ENCODE measurements around the gene UPF3A. TPM values are rescaled to one million over a fixed set of nuclear protein-coding genes. Genes with fewer than 3 reads are reported as not detected.
"Not testable (repeated sequence)": the region's sequence is repeated elsewhere in the genome, so short reads cannot be mapped to it uniquely, and the experiment has no call there.

Gene UPF3A
- total and polyA plus RNA-seq, 12 donors, result 27.5 to 130 (median 43.2) TPM

DNA sequence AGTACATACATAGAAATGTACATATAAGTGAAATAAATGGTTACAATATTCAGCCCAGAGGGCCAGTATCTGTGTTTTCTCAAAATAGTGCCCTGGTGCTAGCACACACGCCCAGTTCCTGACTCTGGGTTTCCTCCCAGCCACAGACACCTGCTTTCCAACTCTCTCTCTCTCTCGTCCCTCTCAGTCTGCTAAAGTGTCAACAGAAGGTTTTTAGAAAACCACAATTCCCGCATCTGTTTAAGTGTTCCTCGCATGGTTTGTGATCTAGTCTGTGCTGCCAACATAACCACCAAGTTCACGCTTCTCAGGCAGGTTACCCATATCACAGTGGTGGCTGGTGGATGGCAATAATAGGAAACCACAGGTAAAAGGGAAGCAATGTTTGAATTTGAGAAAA is 17.8 kb upstream of the UPF3A start:
- peaks cover 0 to 93% of the 10 kb centered on the region in 2 donors for H3K36me3 ChIP-seq (replicated peaks in 1 of 2)
- DNase-seq, result no peak
- WGBS, 4 donors, result 73 to 86% (median 83%) methylated on average over 5 of the region's 5 CpGs

DNA sequence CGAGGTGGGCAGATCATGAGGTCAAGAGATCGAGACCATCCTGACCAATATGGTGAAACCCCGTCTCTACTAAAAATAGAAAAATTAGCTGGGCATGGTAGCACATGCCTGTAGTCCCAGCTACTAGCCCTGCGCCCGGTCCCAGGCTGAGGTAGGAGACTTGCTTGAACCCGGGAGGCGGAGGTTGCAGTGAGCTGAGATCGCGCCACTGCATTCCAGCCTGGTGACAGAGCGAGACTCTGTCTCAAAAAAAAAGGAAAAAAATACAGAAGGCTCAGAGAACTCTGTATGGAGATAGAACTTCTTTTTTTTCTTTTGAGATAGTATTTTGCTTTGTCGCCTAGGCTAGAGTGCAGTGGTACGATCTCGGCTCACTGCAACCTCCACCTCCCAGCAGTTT is 17.1 kb upstream of the UPF3A start:
- peaks cover 0 to 91% of the 10 kb centered on the region in 2 donors for H3K36me3 ChIP-seq (replicated peaks in 1 of 2)

More for the DNA sequence above, 17.8 kb upstream of the UPF3A start:
- TF ChIP-seq POLR2A (IDR thresholded peaks at IDR 0.05), result no peak
- TF ChIP-seq, protein P1, sequence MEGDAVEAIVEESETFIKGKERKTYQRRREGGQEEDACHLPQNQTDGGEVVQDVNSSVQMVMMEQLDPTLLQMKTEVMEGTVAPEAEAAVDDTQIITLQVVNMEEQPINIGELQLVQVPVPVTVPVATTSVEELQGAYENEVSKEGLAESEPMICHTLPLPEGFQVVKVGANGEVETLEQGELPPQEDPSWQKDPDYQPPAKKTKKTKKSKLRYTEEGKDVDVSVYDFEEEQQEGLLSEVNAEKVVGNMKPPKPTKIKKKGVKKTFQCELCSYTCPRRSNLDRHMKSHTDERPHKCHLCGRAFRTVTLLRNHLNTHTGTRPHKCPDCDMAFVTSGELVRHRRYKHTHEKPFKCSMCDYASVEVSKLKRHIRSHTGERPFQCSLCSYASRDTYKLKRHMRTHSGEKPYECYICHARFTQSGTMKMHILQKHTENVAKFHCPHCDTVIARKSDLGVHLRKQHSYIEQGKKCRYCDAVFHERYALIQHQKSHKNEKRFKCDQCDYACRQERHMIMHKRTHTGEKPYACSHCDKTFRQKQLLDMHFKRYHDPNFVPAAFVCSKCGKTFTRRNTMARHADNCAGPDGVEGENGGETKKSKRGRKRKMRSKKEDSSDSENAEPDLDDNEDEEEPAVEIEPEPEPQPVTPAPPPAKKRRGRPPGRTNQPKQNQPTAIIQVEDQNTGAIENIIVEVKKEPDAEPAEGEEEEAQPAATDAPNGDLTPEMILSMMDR (IDR thresholded peaks at IDR 0.05), result no peak
- H3K4me3 ChIP-seq, result no peak overlapping the region
- no peaks in the 10 kb centered on the region for H3K9me3 ChIP-seq (replicated peaks in 1 of 3)
- H3K27ac ChIP-seq, result no peak overlapping the region
- intact Hi-C loops (cut with DNase I), result no loop called here
- no peaks in the 10 kb centered on the region for H3K4me1 ChIP-seq (replicated peaks in 1 of 2)
- H3K27me3 ChIP-seq, result no peaks in the 10 kb centered on the region

DNA sequence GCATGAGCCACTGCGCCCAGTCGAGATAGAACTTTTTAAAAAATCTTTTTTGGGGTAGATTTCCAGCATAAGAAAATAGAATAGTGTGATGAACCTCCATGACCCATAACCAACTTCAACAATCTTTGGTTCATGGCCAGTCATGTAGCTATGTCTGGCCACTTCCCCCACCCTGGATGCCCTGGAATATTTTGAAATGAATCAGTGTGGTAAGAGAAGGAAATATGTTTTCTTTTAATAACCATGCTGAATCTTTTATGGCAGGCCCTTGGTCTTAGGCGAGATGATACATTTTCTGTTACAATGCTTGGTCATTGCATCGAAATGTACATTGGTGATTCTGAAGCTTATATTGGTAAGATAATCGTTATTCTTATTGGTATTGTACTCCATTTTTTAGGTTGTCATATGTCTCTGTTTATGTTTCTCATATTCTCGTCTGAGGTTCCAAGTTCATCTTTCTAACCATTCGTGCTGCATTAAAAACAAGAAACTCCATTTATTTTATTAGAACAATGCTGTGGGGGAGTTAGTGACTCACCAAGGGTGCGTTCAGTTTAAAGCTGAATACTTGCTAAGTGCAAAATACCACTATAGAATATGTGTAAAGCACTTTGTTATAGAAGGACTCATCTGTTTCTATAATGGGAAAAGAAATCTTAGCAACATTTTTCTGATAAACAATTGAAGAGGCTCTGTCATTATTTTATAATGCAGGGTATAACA is 16.4 kb upstream of the UPF3A start:
- WGBS, 4 donors, result 87 to 92% (median 89%) methylated on average over 8 of the region's 8 CpGs
- intact Hi-C loops (cut with DNase I), result no loop called here
- TF ChIP-seq, protein P1 (IDR thresholded peaks at IDR 0.05), result no peak
- no peak for TF ChIP-seq POLR2A (IDR thresholded peaks at IDR 0.05)
- H3K9me3 ChIP-seq (replicated peaks in 1 of 3), result no peaks in the 10 kb centered on the region
- no peak overlapping the region for H3K4me3 ChIP-seq
- no peaks in the 10 kb centered on the region for H3K4me1 ChIP-seq (replicated peaks in 1 of 2)
- H3K27me3 ChIP-seq, result no peaks in the 10 kb centered on the region
- peaks cover 0 to 87% of the 10 kb centered on the region in 2 donors for H3K36me3 ChIP-seq (replicated peaks in 1 of 2)
- DNase-seq, result no peak
- no peak overlapping the region for H3K27ac ChIP-seq

More for the DNA sequence above, 17.1 kb upstream of the UPF3A start:
- intact Hi-C loops (cut with DNase I); H3K4me3 ChIP-seq; H3K27ac ChIP-seq; H3K4me1 ChIP-seq (replicated peaks in 1 of 2); H3K9me3 ChIP-seq (replicated peaks in 1 of 3); DNase-seq; H3K27me3 ChIP-seq: not testable (repeated sequence)
- WGBS, 4 donors, result 95 to 98% (median 97%) methylated on average over 13 of the region's 13 CpGs

DNA sequence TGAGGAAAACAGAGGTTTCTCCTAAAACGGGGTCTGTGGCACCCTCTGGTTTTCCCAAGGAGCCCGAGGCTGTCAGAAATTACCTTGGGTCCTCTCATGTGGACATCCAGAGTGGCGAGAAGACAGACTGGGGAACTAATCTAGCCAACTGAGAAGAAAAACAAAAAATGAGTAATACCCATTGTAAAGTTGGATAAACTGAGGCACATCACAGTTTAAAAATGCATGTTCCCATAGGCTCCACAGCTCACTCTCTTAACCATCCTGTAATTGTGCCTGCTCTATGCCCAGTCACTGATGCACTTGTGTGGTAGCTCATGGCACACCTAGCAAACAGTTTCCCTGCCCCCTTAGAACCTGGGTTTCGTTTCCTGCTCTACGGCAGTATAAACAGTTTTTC is 15.2 kb upstream of the UPF3A start:
- no peak for DNase-seq
- TF ChIP-seq POLR2A (IDR thresholded peaks at IDR 0.05), result no peak
- TF ChIP-seq, protein P1 (IDR thresholded peaks at IDR 0.05), result no peak
- WGBS, 4 donors, result 95 to 97% (median 96%) methylated on average over 5 of the region's 5 CpGs
- no peak overlapping the region for H3K27ac ChIP-seq
- no peaks in the 10 kb centered on the region for H3K4me1 ChIP-seq (replicated peaks in 1 of 2)
- H3K4me3 ChIP-seq, result no peak overlapping the region
- no peaks in the 10 kb centered on the region for H3K9me3 ChIP-seq (replicated peaks in 1 of 3)
- peaks cover 0 to 75% of the 10 kb centered on the region in 2 donors for H3K36me3 ChIP-seq (replicated peaks in 1 of 2)
- no peaks in the 10 kb centered on the region for H3K27me3 ChIP-seq
- intact Hi-C loops (cut with DNase I), result no loop called here
